GM23248 (cell line): Measurements from ENCODE around the gene GTF2B. TPM values are rescaled to one million over a fixed set of nuclear protein-coding genes. Genes with fewer than 3 reads are reported as not detected.

Source experiments
- DNase-seq: peaks from one replicate; pipeline ENCODE4 v3.0.0-alpha.2; 2015
- H2AFZ ChIP-seq: fragments of 200-600 bp; sonication (generic); 2 replicates; pipeline ENCODE4 v1.6.1; 2016; ENCODE audit warnings: antibody characterized with exemption
- H3F3A ChIP-seq: fragments of 200-600 bp; sonication (generic); 2 replicates; pipeline ENCODE4 v1.6.1; 2016; ENCODE audit warnings: mild to moderate bottlenecking, antibody characterized with exemption, mixed run types; ENCODE audit not compliant: insufficient read depth
- H3K27ac ChIP-seq: fragments of 200-600 bp; sonication (generic); 2 replicates; pipeline ENCODE4 v1.5.1; 2016; ENCODE audit warnings: mild to moderate bottlenecking
- H3K27me3 ChIP-seq: fragments of 200-600 bp; sonication (generic); replicated peaks from 2 replicates; pipeline ENCODE4 v1.6.1; 2016; ENCODE audit warnings: mild to moderate bottlenecking; ENCODE audit not compliant: insufficient read depth
- H3K36me3 ChIP-seq: fragments of 200-600 bp; sonication (generic); 2 replicates; pipeline ENCODE4 v1.6.1; 2016; ENCODE audit warnings: low read depth, mild to moderate bottlenecking
- H3K4me1 ChIP-seq: fragments of 200-600 bp; sonication (generic); 2 replicates; pipeline ENCODE4 v1.6.1; 2016; ENCODE audit warnings: mild to moderate bottlenecking; ENCODE audit not compliant: insufficient read depth
- H3K4me2 ChIP-seq: fragments of 200-600 bp; sonication (generic); one replicate; pipeline ENCODE4 v1.6.1; 2016; ENCODE audit warnings: mild to moderate bottlenecking; ENCODE audit not compliant: unreplicated experiment
- H3K4me3 ChIP-seq: fragments of 200-600 bp; sonication (generic); 2 replicates; pipeline ENCODE4 v1.5.1; 2016; ENCODE audit warnings: mild to moderate bottlenecking
- H3K79me2 ChIP-seq: fragments of 200-600 bp; sonication (generic); 2 replicates; pipeline ENCODE4 v1.6.1; 2016; ENCODE audit warnings: mild to moderate bottlenecking; ENCODE audit not compliant: insufficient read depth
- H3K9ac ChIP-seq: fragments of 200-600 bp; sonication (generic); 2 replicates; pipeline ENCODE4 v1.6.1; 2016; ENCODE audit warnings: mild to moderate bottlenecking
- H3K9me2 ChIP-seq: fragments of 200-600 bp; sonication (generic); 2 replicates; pipeline ENCODE4 v1.6.1; 2016; ENCODE audit warnings: mixed run types, mild to moderate bottlenecking, moderate library complexity; ENCODE audit not compliant: insufficient read depth
- H3K9me3 ChIP-seq: fragments of 200-600 bp; sonication (generic); one replicate; pipeline ENCODE4 v1.6.1; 2017; ENCODE audit warnings: low read depth
- H4K20me1 ChIP-seq: fragments of 200-600 bp; sonication (generic); 2 replicates; pipeline ENCODE4 v1.6.0; 2016; ENCODE audit not compliant: insufficient read depth
- EZH2 ChIP-seq: fragments of 200-600 bp; sonication (generic); IDR thresholded peaks from 2 replicates; pipeline ENCODE4 v1.6.1; 2018; ENCODE audit warnings: antibody characterized with exemption, mild to moderate bottlenecking; ENCODE audit not compliant: insufficient read depth, poor library complexity, severe bottlenecking
- EZH2phosphoT487 ChIP-seq: fragments of 200-600 bp; sonication (generic); IDR thresholded peaks from 2 replicates; pipeline ENCODE4 v1.6.1; 2018; ENCODE audit warnings: antibody characterized with exemption, moderate library complexity, mild to moderate bottlenecking, low read depth; ENCODE audit not compliant: insufficient read depth
- WGBS, 2 experiments: methylation state at CpG; one replicate each; pipeline ENCODE4 v1.1.6; 2015 to 2017; ENCODE audit warnings: low lambda C conversion rate in 2 of 2, low coverage in 1 of 2; ENCODE audit errors: missing lambda C conversion rate in 2 of 2; 5-methylcytosine and 5-hydroxymethylcytosine counted together
- in situ Hi-C: fragments of 300-500 bp; cut with MboI; formaldehyde crosslinking; loops from 2 replicates; pipeline ENCODE4 v1.15.0; 2020
- polyA plus RNA-seq: library from polyadenylated mRNA; unstranded; fragments of >200 nt; fragmentation: Nextera tagmentation; extraction: Ambion mirVana; gene quantifications from 2 replicates; pipeline ENCODE4 v1.2.1, GENCODE V29; 2016
- small RNA-seq: library from RNA; depleted of rRNA; stranded (forward); fragments of <200 nt; gene quantifications from one replicate; pipeline ENCODE3, GENCODE V24; 2014; ENCODE audit warnings: low read depth, low replicate concordance
- total RNA-seq: library from RNA; depleted of rRNA; stranded (reverse); fragments of >200 nt; shearing (Covaris generic); gene quantifications from 2 replicates; pipeline ENCODE4 v1.2.3, GENCODE V29; 2014; rRNA removed

Gene GTF2B
- total and polyA plus RNA-seq, 2 experiments from 2014 or later, result 28.9 to 35.2 TPM

DNA sequence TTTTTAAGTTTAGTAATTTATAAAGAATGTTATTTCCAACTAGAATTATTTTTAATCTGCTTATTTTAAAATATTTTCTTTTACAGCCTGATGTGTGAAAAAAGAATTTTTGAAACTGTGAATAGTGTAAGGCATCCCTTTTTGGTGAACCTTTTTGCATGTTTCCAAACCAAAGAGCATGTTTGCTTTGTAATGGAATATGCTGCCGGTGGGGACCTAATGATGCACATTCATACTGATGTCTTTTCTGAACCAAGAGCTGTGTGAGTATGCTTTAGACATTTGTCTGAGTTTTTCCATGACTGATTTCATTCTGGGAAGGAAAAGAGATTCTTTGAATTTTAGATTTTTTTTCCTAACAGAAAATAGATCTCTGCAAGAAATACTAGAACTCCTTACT is 77.9 kb downstream of the GTF2B start:
- Histone ChIP-seq H3K4me2 (no peak overlapping the region), H2AFZ (no peak overlapping the region), H3F3A (no peaks in the 10 kb centered on the region), H3K4me3 (no peak overlapping the region), H3K27me3 (no peaks in the 10 kb centered on the region), H3K36me3 (peaks cover 11% of the 10 kb centered on the region), H3K9ac (no peak overlapping the region), H3K9me2 (no peaks in the 10 kb centered on the region), H3K27ac (no peak overlapping the region), H4K20me1 (no peaks in the 10 kb centered on the region), H3K9me3 (no peaks in the 10 kb centered on the region), H3K4me1 (no peaks in the 10 kb centered on the region), H3K79me2 (no peaks in the 10 kb centered on the region)
- 90 to 93% methylated on average over 1 of the region's 1 CpG for WGBS, 2 experiments
- DNase-seq, result no peak
- TF ChIP-seq EZH2phosphoT487 (no peak), EZH2 (no peak)
- in situ Hi-C loops, result no loop called here

DNA sequence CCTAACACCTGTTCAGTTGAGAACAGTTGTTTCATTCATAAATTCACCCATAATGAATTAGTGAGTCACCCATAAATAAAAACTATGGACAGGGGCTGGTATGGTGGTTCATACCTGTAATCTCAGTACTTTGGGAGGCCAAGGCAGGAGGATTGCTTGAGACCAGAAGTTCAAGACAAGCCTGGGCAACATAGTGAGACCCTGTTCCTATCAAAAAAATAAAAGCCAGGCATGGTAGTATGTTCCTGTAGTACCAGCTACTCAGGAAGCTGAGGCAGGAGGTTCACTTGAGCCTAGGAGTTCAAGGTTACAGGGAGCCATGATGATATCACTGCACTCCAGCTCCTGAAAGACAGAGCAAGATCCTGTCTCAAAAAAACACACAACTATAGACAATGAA is 79.0 kb downstream of the GTF2B start:
- in situ Hi-C loops, result no loop called here
- Histone ChIP-seq H3K4me2 (no peak overlapping the region), H4K20me1 (no peaks in the 10 kb centered on the region)

GRCh38 chr1:88803444-88803843 is 87.9 kb downstream of the GTF2B start:
- Histone ChIP-seq H3K9me3 (no peaks in the 10 kb centered on the region), H3K4me2 (peak overlapping the region; percentile 40), H4K20me1 (no peaks in the 10 kb centered on the region), H2AFZ (no peak overlapping the region), H3K9ac (no peak overlapping the region), H3K4me1 (peaks cover 17% of the 10 kb centered on the region), H3K79me2 (no peaks in the 10 kb centered on the region; the same call in 1 of the 2 replicates), H3K27ac (peak overlapping the region; percentile 42), H3K27me3 (no peaks in the 10 kb centered on the region), H3F3A (peaks cover 27% of the 10 kb centered on the region), H3K9me2 (no peaks in the 10 kb centered on the region), H3K36me3 (peaks cover 38% of the 10 kb centered on the region), H3K4me3 (no peak overlapping the region)
- TF ChIP-seq EZH2phosphoT487, result no peak
- DNase-seq, result no peak
- 88 to 92% methylated on average over 5 of the region's 5 CpGs for WGBS, 2 experiments
- in situ Hi-C loops, result no loop called here

More for the DNA sequence above, 79.0 kb downstream of the GTF2B start:
- Histone ChIP-seq H3K4me3 (no peak overlapping the region), H3K27me3 (no peaks in the 10 kb centered on the region), H3K4me1 (no peaks in the 10 kb centered on the region), H2AFZ (no peak overlapping the region), H3F3A (no peaks in the 10 kb centered on the region), H3K9ac (no peak overlapping the region), H3K27ac (no peak overlapping the region), H3K79me2 (no peaks in the 10 kb centered on the region), H3K36me3 (peaks cover 11% of the 10 kb centered on the region), H3K9me3 (no peaks in the 10 kb centered on the region), H3K9me2 (no peaks in the 10 kb centered on the region)
- TF ChIP-seq EZH2 (no peak), EZH2phosphoT487 (no peak)
- DNase-seq, result no peak

- Histone ChIP-seq H3K4me2 (peak overlapping the region; percentile 40), H3K27me3 (no peaks in the 10 kb centered on the region), H3K9ac (no peak overlapping the region), H3K27ac (peak overlapping the region; percentile 42), H3K36me3 (peaks cover 37% of the 10 kb centered on the region), H3K79me2 (no peaks in the 10 kb centered on the region; the same call in 1 of the 2 replicates), H3K9me3 (no peaks in the 10 kb centered on the region), H4K20me1 (no peaks in the 10 kb centered on the region), H3K4me3 (no peak overlapping the region), H3K4me1 (peaks cover 17% of the 10 kb centered on the region), H3K9me2 (no peaks in the 10 kb centered on the region), H2AFZ (no peak overlapping the region), H3F3A (peaks cover 29% of the 10 kb centered on the region)
- no peak for TF ChIP-seq EZH2phosphoT487
- no peak for TF ChIP-seq EZH2
- WGBS, 2 experiments, result 33% methylated on average over 2 of the region's 2 CpGs
- in situ Hi-C loops, result no loop called here
- DNase-seq, result peak; percentile 69
Measured at GRCh38 chr1:88802950-88803349, 88.4 kb downstream of the GTF2B start.

Small RNA genes lying within 50 kb of the gene (small RNA-seq; reads per million reads assigned to genes)
- not detected for gene RNU6-125P

Other genes with a start within 250 kb of the GTF2B start
- gene PKN2, start 207.3 kb downstream of the GTF2B start, total RNA-seq, result 22.3 and 32.6 TPM in 2 replicates
- gene PKN2, start 207.3 kb downstream of the GTF2B start, polyA plus RNA-seq, result 19.6 and 24.0 TPM in 2 replicates
- 25.3 and 36.5 TPM in 2 replicates for gene KYAT3, start 101.1 kb upstream of the GTF2B start, total RNA-seq
- 38.7 and 38.8 TPM in 2 replicates for gene KYAT3, start 101.1 kb upstream of the GTF2B start, polyA plus RNA-seq
- 7.1 and 9.4 TPM in 2 replicates for gene RBMXL1, start 101.1 kb upstream of the GTF2B start, total RNA-seq
- gene RBMXL1, start 101.1 kb upstream of the GTF2B start, polyA plus RNA-seq, result 8.0 and 8.4 TPM in 2 replicates
- 59.9 and 63.5 TPM in 2 replicates for gene GBP3, start 131.3 kb upstream of the GTF2B start, total RNA-seq
- 29.9 and 33.1 TPM in 2 replicates for gene GBP3, start 131.3 kb upstream of the GTF2B start, polyA plus RNA-seq
- gene GBP1, start 173.6 kb upstream of the GTF2B start, total RNA-seq, result 25.2 and 42.5 TPM in 2 replicates
- 18.4 and 19.2 TPM in 2 replicates for gene GBP1, start 173.6 kb upstream of the GTF2B start, polyA plus RNA-seq
- gene GBP2, start 234.5 kb upstream of the GTF2B start, total RNA-seq, result 5.4 and 9.3 TPM in 2 replicates
- 3.3 and 4.8 TPM in 2 replicates for gene GBP2, start 234.5 kb upstream of the GTF2B start, polyA plus RNA-seq